HL-60/S4 treated with phorbol 12-myristate 13-acetate at 8.2 ng/mL for 4 days and 3 days (cell line): ENCODE data around the gene KCNK5.

Experiments
- in situ Hi-C: fragments of 300-500 bp; cut with MboI; formaldehyde crosslinking; loops from 2 replicates; pipeline ENCODE4 v1.15.0; 2022; ENCODE audit warnings: low sequenced_read_pairs

The KCNK5 gene

GRCh38 chr6:39144481-39145173 is 84.6 kb downstream of the KCNK5 start:
- in situ Hi-C loops = no loop called here

- in situ Hi-C loops = no loop called here
These were observed 85.9 kb downstream of the KCNK5 start for GRCh38 chr6:39143238-39143930.

DNA sequence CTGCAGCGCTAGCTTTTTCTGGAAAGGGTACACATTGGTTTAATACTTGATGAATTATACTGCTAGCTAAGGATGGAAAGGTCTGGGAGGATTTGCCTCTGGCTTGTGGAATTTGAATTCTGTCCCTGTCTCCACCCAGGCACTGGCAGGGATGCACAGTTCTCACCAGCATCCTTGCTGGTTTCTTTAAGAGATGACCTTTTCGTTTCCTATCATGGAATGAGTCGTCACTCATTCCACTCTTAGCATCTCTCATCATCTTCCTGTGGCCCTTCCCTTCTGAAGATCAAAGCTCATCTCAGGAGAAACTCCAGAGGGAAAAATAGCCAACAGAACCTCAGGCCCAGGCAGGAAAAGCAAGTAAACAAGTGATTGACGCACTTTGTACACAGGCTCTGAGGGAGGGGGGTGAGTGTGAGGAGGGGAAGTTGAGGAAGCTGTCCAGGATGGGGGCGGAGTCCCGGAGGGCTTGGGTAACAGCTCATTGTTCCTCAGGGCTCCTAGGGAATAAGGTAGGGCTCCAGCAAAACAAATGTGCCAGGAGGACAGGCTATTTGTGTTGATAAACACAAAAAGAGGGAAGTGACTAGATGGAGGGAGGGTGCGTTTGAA is 88.6 kb downstream of the KCNK5 start:
- in situ Hi-C loops = no loop called here
